AG04449 (cell line): ENCODE data around the gene SPTBN1.

Experiments used
- CTCF ChIA-PET: fragments of 350-600 bp; formaldehyde crosslinking; extraction: SDS; loops from one replicate; lab custom pipeline; 2021; ENCODE audit warnings: antibody characterized with exemption; lab: Yijun Ruan, JAX
- POLR2A ChIA-PET: fragments of 400-600, 350-600 bp; formaldehyde crosslinking; extraction: SDS; loops from one replicate; lab custom pipeline; 2020; ENCODE audit warnings: antibody characterized with exemption, inconsistent platforms; lab: Yijun Ruan, JAX
- DNase-seq: peaks from one replicate; pipeline ENCODE4 v3.0.0-alpha.2; 2010; ENCODE audit warnings: low read depth, low spot score
- H3K4me3 ChIP-seq: 2 replicates; pipeline ENCODE4 v1.5.1; 2011; ENCODE audit warnings: low read depth, mild to moderate bottlenecking, control low read depth, low read length
- TF ChIP-seq, protein P1 (sequence below): IDR thresholded peaks from one replicate; pipeline ENCODE4 v1.5.1; 2011; ENCODE audit warnings: mild to moderate bottlenecking, moderate library complexity, low read length, control low read depth, inconsistent platforms; ENCODE audit not compliant: insufficient read depth; ENCODE audit errors: missing control alignments

Gene SPTBN1

DNA sequence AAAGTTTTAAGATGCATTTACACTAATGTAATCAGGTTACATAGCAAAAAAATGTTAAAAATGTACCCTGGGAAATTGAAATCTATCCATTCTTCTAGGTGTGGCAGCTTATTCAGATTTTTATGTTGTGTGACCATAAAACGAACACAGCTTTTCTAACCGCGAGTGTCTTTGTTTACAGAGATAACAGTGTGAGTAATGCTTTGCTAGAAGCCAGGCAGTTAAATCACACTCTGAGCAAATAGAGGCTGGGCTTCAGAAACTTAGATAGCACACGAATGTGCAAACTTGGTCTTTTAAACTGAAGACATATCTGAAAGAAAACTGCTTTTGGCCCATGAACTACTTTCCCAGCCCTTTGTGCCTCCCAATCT, 116.1 kb downstream of the SPTBN1 start:
- ChIA-PET CTCF (interaction anchor here (1.2 to 1.7 kb wide), 3 partner anchors 13 to 21 kb away, joined by 3 to 5 read pairs (median 5); no protein-coding TSS in a partner anchor), POLR2A (interaction anchor here (3.4 kb wide), 1 partner anchor 12 kb away, joined by 14 read pairs; no protein-coding TSS in a partner anchor)

DNA sequence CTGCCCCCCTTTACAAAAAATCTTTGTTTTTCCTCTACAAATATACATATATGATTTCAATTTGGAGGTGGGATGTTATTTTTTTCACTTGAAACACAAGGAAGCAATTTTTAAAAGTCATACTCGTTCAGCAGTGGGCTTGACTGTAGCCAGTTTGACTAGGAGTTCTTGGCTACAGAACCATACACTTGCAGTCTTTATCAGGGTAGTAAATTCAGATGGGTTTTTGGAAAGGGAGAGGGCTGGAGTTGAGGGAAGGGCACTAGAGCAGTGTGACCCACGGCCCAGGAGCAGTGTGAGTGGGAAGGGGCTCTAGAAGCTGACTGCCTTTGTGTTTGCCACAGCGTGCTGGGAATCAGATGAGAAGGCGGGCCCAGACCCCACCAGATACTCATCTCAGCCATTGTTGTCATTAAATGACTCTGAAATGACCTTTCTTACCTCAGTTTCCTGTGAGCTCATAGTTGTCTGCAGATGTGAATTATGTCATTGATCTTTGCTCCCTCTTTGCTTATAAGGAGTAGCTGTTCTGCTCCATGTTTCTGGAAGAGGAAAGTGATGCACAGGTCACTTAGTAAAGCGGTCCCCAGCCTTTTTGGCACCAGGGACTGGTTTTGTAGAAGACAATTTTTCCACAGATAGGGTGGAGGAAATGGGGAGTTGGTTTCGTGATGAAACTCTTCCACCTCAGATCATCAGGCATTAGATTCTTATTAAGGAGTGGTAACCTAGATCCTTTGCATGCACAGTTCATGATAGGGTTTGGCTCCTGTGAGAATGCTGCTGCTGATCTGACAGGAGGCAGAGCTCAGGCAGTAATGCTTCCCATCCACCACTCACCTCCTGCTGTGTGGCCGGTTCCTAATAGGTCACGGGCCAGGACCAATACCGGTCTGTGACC, 116.8 kb downstream of the SPTBN1 start:
- TF ChIP-seq, protein P1, sequence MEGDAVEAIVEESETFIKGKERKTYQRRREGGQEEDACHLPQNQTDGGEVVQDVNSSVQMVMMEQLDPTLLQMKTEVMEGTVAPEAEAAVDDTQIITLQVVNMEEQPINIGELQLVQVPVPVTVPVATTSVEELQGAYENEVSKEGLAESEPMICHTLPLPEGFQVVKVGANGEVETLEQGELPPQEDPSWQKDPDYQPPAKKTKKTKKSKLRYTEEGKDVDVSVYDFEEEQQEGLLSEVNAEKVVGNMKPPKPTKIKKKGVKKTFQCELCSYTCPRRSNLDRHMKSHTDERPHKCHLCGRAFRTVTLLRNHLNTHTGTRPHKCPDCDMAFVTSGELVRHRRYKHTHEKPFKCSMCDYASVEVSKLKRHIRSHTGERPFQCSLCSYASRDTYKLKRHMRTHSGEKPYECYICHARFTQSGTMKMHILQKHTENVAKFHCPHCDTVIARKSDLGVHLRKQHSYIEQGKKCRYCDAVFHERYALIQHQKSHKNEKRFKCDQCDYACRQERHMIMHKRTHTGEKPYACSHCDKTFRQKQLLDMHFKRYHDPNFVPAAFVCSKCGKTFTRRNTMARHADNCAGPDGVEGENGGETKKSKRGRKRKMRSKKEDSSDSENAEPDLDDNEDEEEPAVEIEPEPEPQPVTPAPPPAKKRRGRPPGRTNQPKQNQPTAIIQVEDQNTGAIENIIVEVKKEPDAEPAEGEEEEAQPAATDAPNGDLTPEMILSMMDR: no peak
- CTCF ChIA-PET: interaction anchor here (1.2 kb wide), 1 partner anchor 13 kb away, joined by 3 read pairs; no protein-coding TSS in a partner anchor
- no peak for DNase-seq
- POLR2A ChIA-PET: interaction anchor here (1.1 to 3.4 kb wide), 2 partner anchors 13 to 93 kb away, joined by 3 to 14 read pairs; no protein-coding TSS in a partner anchor
- H3K4me3 ChIP-seq: no peak overlapping the region; the same call in 1 of the 2 replicates

More for the DNA sequence above, 116.1 kb downstream of the SPTBN1 start:
- TF ChIP-seq, protein P1: no peak
- no peak for DNase-seq
- no peak overlapping the region for H3K4me3 ChIP-seq

- POLR2A ChIA-PET: interaction anchor here (1.1 kb wide), 1 partner anchor 93 kb away, joined by 3 read pairs; no protein-coding TSS in a partner anchor
- TF ChIP-seq, protein P1: no peak
- CTCF ChIA-PET: no interaction called here
- H3K4me3 ChIP-seq: no peak overlapping the region
- DNase-seq: no peak
These were observed 117.4 kb downstream of the SPTBN1 start for GRCh38 chr2:54573537-54573919.

DNA sequence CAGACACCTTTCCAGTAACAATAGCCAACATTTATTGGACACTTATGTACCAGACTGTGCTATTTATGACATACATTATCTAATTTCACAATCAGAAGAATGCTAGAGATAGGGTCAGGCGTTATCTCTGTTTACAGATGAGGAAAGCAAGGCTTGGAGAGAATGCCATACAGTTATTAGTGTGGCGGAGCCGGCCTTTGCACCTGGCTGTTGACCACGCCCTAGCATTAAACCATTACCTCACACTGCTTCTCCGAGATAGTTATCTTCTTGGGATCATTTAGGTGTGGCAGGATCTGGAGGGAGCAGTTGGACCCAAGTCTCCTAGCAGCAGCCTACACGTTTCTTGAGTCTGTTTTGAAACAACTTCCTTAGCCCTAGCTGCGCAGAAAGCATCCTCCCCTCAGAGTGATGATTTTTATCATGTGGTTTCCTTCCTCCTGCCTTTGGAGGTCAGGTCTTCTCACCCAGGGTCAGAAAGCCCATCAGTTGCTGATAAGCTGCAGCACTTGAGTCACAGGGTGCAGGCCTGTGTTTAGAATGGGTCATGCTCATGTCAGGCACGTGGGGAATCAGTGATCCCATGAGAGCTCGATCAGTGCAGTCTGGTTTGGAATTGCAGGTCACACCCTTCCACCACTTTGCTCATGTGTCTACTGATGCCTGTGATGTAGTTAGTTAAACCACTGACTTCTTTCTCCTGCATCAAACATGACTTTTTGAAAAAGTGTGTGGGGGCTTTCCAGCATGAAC, 118.2 kb downstream of the SPTBN1 start:
- CTCF ChIA-PET: interaction anchor here (1.3 kb wide), 1 partner anchor 44 kb away, joined by 3 read pairs; no protein-coding TSS in a partner anchor
- TF ChIP-seq, protein P1: no peak
- H3K4me3 ChIP-seq: no peak overlapping the region
- POLR2A ChIA-PET: no interaction called here
- no peak for DNase-seq

DNA sequence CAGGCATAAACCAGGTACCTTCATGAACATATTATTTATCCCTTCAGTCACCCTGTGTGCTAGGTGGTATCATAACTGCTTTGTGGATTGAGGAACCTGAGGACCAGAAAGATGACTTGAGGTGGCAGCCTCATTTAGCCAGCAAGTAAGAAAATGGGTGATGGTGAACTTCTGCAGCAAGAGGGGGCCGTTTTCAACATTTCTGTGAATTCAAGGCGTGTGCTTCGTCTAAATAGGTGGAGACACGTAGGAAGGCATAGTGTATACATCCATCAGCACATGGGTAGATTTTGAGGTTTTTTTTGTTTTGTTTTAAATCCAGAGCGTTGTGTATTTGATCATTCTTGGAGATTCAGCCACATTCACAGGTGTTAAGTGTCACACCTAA, 118.7 kb downstream of the SPTBN1 start:
- CTCF ChIA-PET: interaction anchor here (1.3 kb wide), 1 partner anchor 43 kb away, joined by 3 read pairs; no protein-coding TSS in a partner anchor
- TF ChIP-seq, protein P1: no peak
- DNase-seq: no peak
- POLR2A ChIA-PET: no interaction called here
- H3K4me3 ChIP-seq: no peak overlapping the region
